Measurements from ENCODE around the gene MEGF10.

GRCh38 chr5:127412698-127413097, 122.1 kb downstream of the MEGF10 start:
- TF ChIP-seq, protein P1, sequence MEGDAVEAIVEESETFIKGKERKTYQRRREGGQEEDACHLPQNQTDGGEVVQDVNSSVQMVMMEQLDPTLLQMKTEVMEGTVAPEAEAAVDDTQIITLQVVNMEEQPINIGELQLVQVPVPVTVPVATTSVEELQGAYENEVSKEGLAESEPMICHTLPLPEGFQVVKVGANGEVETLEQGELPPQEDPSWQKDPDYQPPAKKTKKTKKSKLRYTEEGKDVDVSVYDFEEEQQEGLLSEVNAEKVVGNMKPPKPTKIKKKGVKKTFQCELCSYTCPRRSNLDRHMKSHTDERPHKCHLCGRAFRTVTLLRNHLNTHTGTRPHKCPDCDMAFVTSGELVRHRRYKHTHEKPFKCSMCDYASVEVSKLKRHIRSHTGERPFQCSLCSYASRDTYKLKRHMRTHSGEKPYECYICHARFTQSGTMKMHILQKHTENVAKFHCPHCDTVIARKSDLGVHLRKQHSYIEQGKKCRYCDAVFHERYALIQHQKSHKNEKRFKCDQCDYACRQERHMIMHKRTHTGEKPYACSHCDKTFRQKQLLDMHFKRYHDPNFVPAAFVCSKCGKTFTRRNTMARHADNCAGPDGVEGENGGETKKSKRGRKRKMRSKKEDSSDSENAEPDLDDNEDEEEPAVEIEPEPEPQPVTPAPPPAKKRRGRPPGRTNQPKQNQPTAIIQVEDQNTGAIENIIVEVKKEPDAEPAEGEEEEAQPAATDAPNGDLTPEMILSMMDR (IDR thresholded peaks at IDR 0.05): no peak
- TF ChIP-seq POLR2A (IDR thresholded peaks at IDR 0.05): no peak
